Mesothelial cell of epicardium (in vitro differentiated cells): ENCODE data around the gene CTSD. TPM values are rescaled to one million over a fixed set of nuclear protein-coding genes. Genes with fewer than 3 reads are reported as not detected.
"Not testable (repeated sequence)": the region's sequence is repeated elsewhere in the genome, so short reads cannot be mapped to it uniquely, and the experiment has no call there.

Experiments
- DNase-seq, 2 experiments: peaks; one replicate each; pipeline ENCODE4 v3.0.0; 2021; ENCODE audit warnings: low spot score in 2 of 2; ENCODE audit not compliant: unreplicated experiment in 2 of 2
- H3K27ac Mint-ChIP-seq: 2 replicates; pipeline ENCODE4 v1.8.0; 2021; ENCODE audit warnings: mixed read lengths
- H3K27me3 Mint-ChIP-seq: 2 replicates; pipeline ENCODE4 v1.8.0; 2021; ENCODE audit warnings: low read depth, mixed read lengths
- H3K36me3 Mint-ChIP-seq: 2 replicates; pipeline ENCODE4 v1.8.0; 2021; ENCODE audit warnings: mixed read lengths
- H3K4me1 Mint-ChIP-seq: 2 replicates; pipeline ENCODE4 v1.8.0; 2021; ENCODE audit warnings: mixed read lengths
- H3K4me3 Mint-ChIP-seq: 2 replicates; pipeline ENCODE4 v1.8.0; 2021; ENCODE audit warnings: mild to moderate bottlenecking, moderate library complexity, mixed read lengths
- H3K9me3 Mint-ChIP-seq: 2 replicates; pipeline ENCODE4 v1.8.0; 2021; ENCODE audit warnings: mixed read lengths
- CTCF ChIP-seq: fragments of 200-600 bp; sonication (generic); IDR thresholded peaks from one replicate; pipeline ENCODE4 v1.5.0; 2021; ENCODE audit warnings: antibody characterized with exemption; ENCODE audit not compliant: unreplicated experiment
- total RNA-seq: library from RNA; stranded (reverse); gene quantifications from 3 replicates; pipeline ENCODE4 v1.2.1, GENCODE V29; 2021

The CTSD gene
- total RNA-seq, 1 donor from 2014 or later = 139 TPM

DNA sequence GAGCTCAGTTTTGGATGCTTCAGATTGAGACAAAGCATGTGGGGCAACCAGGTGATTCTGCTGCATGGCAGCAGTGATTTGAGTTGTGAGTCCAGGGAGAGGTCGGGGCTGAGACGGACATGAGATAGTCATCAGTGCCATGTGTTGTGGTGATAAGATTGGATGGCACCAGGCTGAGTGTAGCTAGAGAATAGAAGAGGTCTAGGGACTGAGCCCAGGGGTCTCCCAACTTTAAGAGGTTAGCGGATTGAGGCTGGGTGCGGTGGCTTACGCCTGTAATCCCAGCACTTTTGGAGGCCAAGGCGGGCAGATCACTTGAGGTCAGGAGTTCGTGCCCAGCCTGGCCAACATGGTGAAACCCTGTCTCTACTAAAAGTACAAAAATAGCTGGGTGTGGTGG lies 6.3 kb upstream of the CTSD start:
- no peak for TF ChIP-seq CTCF
- Mint-ChIP-seq H3K9me3 (no peaks in the 10 kb centered on the region), H3K27ac (no peak overlapping the region), H3K4me1 (peaks cover 13% of the 10 kb centered on the region), H3K36me3 (no peaks in the 10 kb centered on the region), H3K27me3 (peaks cover 5% of the 10 kb centered on the region), H3K4me3 (no peak overlapping the region)
- no peak for DNase-seq

DNA sequence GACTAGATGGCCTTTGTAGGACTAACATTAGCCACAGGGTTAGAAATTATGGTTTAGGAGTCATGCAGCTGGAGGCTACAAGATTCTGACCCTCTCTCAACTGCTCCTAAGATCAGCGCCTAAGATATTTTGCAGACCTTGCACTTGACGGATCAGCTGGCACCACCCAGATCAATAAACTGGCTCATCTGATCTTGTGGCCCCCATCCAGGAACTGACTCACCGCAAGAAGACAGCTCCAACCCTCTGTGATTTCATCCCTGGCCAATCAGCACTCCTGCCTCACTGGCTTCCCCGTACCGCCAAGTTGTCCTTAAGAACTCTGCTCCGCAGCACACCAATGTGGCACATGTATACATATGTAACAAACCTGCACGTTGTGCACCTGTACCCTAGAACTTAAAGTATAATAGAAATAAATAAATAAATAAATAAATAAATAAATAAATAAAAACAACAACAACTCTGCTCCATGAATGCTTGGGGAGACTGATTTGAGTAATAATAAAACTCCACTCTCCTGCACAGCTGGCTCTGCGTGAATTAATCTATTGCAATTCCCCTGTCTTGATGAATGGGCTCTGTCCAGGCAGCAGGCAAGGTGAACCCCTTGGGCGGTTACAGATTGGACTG lies 5.7 kb upstream of the CTSD start:
- DNase-seq, H3K9me3 Mint-ChIP-seq, H3K36me3 Mint-ChIP-seq, H3K27me3 Mint-ChIP-seq, H3K4me3 Mint-ChIP-seq, H3K27ac Mint-ChIP-seq: not testable (repeated sequence)
- H3K4me1 Mint-ChIP-seq = peaks cover 14% of the 10 kb centered on the region

DNA sequence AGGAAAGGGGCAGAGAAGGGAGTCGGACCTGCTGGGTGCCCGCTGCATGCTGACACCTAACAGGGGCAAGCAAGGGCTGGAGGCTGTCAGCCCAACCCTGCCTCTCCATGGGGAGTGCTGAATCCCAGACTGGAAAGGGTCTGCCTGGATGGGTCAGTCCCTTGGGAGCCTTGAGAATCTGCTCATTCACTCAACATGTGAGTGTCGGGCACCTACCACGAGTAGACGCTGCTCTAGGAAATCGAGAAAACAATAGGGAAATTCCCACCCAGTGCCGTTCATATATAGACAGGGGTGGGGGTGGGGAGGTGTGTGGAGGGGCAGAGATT lies 4.4 kb upstream of the CTSD start:
- H3K27me3 Mint-ChIP-seq = peaks cover 5% of the 10 kb centered on the region
- H3K4me3 Mint-ChIP-seq = no peak overlapping the region
- H3K4me1 Mint-ChIP-seq = peaks cover 14% of the 10 kb centered on the region
- no peak overlapping the region for H3K27ac Mint-ChIP-seq
- H3K9me3 Mint-ChIP-seq = no peaks in the 10 kb centered on the region
- no peak for TF ChIP-seq CTCF
- no peaks in the 10 kb centered on the region for H3K36me3 Mint-ChIP-seq
- DNase-seq = no peak

DNA sequence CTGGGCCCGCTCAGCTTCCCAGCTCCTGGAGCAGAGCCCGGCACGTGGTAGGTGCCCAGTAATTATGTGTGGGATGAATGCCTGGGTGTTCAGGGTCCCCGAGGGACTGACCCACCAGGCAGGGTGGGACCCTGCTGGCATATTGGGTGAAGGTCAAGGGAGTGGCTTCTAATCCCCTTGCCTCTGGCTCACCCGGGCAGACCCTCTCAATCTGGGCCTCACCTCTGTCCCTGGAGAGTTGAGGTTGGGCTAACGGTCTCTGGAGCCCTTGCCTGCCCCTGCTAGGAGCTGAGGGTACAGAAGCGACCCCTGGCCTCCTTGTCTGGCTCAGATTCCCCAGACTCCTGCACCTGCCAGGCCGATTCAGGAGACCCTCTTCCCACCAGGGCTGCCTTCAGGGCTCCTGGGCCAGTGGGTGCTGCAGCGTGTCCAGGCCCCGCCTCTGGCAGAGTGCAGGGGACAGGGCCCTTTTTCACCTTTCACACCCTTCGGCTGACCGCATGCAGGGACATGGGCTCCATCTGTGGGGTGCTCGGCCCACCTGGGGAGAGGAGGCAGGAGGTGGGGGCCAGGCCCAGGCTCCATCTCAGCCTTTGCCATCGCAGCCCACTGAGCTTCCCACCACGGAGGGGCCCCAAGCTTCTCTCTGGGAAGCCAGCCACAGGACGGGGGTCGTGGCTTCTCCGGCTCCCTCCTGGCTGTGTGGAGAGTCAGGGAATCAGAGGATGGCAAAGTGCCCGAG lies 3.8 kb upstream of the CTSD start:
- Mint-ChIP-seq H3K4me1 (peaks cover 16% of the 10 kb centered on the region), H3K9me3 (no peaks in the 10 kb centered on the region), H3K4me3 (no peak overlapping the region), H3K27me3 (peaks cover 5% of the 10 kb centered on the region), H3K27ac (no peak overlapping the region), H3K36me3 (no peaks in the 10 kb centered on the region)
- peak in 1 of 2 experiments; percentile 8 for DNase-seq
- no peak for TF ChIP-seq CTCF

DNA sequence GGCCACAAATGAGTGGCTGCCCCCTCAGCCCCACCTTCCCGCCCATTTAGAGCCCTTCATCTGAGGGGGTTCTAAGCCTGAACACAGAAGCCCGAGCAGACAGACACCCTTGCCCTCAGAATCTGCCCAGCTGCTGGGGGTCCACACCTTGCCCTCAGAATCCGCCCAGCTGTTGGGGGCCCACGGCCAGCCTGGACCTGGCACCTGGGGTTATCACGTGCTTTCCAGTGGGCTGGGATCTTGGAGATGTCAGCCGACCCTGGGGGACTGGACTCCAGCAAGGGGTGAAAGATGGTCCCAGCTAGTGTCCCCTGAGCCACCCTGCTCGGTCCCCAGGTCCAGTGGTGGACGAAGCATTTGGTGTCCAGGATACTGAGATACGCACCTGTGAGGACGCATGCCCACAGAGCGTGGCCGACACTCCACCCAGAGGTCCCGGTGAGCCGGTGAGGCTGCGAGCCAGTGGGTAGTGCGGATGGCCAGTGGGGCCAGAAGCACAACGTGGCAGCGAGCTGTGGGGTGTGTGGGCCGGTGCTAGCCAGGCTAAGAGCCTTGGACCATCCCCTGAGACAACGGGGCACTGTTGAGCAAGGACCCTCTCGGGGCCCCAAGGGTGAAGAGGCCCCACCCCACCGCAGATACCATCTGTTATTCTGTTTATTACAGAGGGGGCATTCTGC lies 3.1 kb upstream of the CTSD start:
- Mint-ChIP-seq H3K4me1 (peaks cover 12% of the 10 kb centered on the region), H3K9me3 (no peaks in the 10 kb centered on the region), H3K27me3 (peaks cover 5% of the 10 kb centered on the region), H3K36me3 (no peaks in the 10 kb centered on the region), H3K27ac (no peak overlapping the region), H3K4me3 (no peak overlapping the region)
- TF ChIP-seq CTCF = no peak
- no peak for DNase-seq
